IMR-90 (cell line): Measurements from ENCODE around the gene CFD. TPM values are rescaled to one million over a fixed set of nuclear protein-coding genes. Genes with fewer than 3 reads are reported as not detected.

Experiments used
- ATAC-seq: fragments of 200-7000 bp; cut with Tn5 transposase; 2 replicates; pipeline ENCODE4 v1.9.1; 2020; ENCODE audit warnings: low read depth, mild to moderate bottlenecking, moderate library complexity
- BruUV-seq: library from RNA; stranded (reverse); fragments of 400-500 nt; replicated peaks from 2 replicates; lab custom pipeline; 2021; lab: Mats Ljungman, UMichigan
- CTCF ChIA-PET: fragments of 300-600 bp; formaldehyde crosslinking; extraction: SDS; loops from one replicate; lab custom pipeline; 2021; ENCODE audit warnings: antibody characterized with exemption; lab: Yijun Ruan, JAX
- POLR2A ChIA-PET: fragments of 300-600 bp; sonication (Branson Sonifier 250); formaldehyde crosslinking; loops from one replicate; lab custom pipeline; 2022; ENCODE audit warnings: antibody characterized with exemption; ENCODE audit not compliant: unreplicated experiment; lab: Charles Lee
- DNase-seq: peaks from one replicate; pipeline ENCODE4 v3.0.0; 2013
- H2AFZ ChIP-seq: replicated peaks from 2 replicates; pipeline ENCODE3; 2013; ENCODE audit warnings: low read length, mild to moderate bottlenecking; ENCODE audit not compliant: poor library complexity
- H2AK5ac ChIP-seq: 2 replicates; pipeline ENCODE4 v1.6.1; 2013; ENCODE audit warnings: low read depth, low read length, inconsistent platforms
- H2AK9ac ChIP-seq: replicated peaks from 2 replicates; pipeline ENCODE3; 2013; ENCODE audit warnings: mild to moderate bottlenecking, low read depth, low read length, moderate library complexity; ENCODE audit not compliant: poor library complexity
- H2BK120ac ChIP-seq: 2 replicates; pipeline ENCODE4 v1.6.1; 2013; ENCODE audit warnings: low read depth, low read length, inconsistent platforms
- H2BK15ac ChIP-seq: 3 replicates; pipeline ENCODE4 v1.6.1; 2013; ENCODE audit warnings: low read depth, low read length, inconsistent platforms
- H2BK20ac ChIP-seq: 2 replicates; pipeline ENCODE4 v1.6.1; 2013; ENCODE audit warnings: low read depth, mild to moderate bottlenecking, inconsistent platforms, low read length, moderate library complexity
- H2BK5ac ChIP-seq: 2 replicates; pipeline ENCODE4 v1.6.1; 2013; ENCODE audit warnings: mild to moderate bottlenecking, low read depth, low read length, inconsistent platforms; ENCODE audit not compliant: poor library complexity, severe bottlenecking
- H3K14ac ChIP-seq: replicated peaks from 2 replicates; pipeline ENCODE4 v1.6.1; 2013; ENCODE audit warnings: low read depth, low read length, inconsistent platforms
- H3K18ac ChIP-seq: 2 replicates; pipeline ENCODE4 v1.6.1; 2013; ENCODE audit warnings: low read depth, low read length, control low read depth
- H3K23ac ChIP-seq: 2 replicates; pipeline ENCODE4 v1.6.1; 2013; ENCODE audit warnings: low read depth, low read length, inconsistent platforms
- H3K27ac ChIP-seq: 2 replicates; pipeline ENCODE4 v1.5.1; 2013; ENCODE audit warnings: mild to moderate bottlenecking, control low read depth, low read length; ENCODE audit not compliant: insufficient read depth
- H3K27me3 ChIP-seq: 2 replicates; pipeline ENCODE4 v1.6.1; 2013; ENCODE audit warnings: low read length; ENCODE audit not compliant: control insufficient read depth, insufficient read depth
- H3K36me3 ChIP-seq: 2 replicates; pipeline ENCODE4 v1.6.1; 2013; ENCODE audit warnings: low read length, mixed read lengths; ENCODE audit not compliant: control insufficient read depth, insufficient read depth
- H3K4ac ChIP-seq: 2 replicates; pipeline ENCODE4 v1.6.1; 2013; ENCODE audit warnings: low read depth, low read length, inconsistent platforms
- H3K4me1 ChIP-seq: 2 replicates; pipeline ENCODE4 v1.6.1; 2013; ENCODE audit warnings: low read length, mixed read lengths; ENCODE audit not compliant: control insufficient read depth, insufficient read depth
- H3K4me2 ChIP-seq: 2 replicates; pipeline ENCODE4 v1.6.1; 2013; ENCODE audit warnings: low read depth, mild to moderate bottlenecking, control low read depth, low read length, moderate library complexity
- H3K4me3 ChIP-seq: 2 replicates; pipeline ENCODE4 v1.5.1; 2013; ENCODE audit warnings: low read depth, mild to moderate bottlenecking, control low read depth, low read length, moderate library complexity; ENCODE audit not compliant: insufficient read depth
- H3K56ac ChIP-seq: 2 replicates; pipeline ENCODE4 v1.6.1; 2013; ENCODE audit warnings: low read length, inconsistent platforms; ENCODE audit not compliant: insufficient read depth; ENCODE audit errors: extremely low read depth
- H3K79me1 ChIP-seq, 2 experiments: 2 replicates each; pipeline ENCODE4 v1.6.1; 2013; ENCODE audit warnings: low read length in 2 of 2, inconsistent platforms in 1 of 2, low read depth in 1 of 2
- H3K9ac ChIP-seq: 2 replicates; pipeline ENCODE4 v1.6.1; 2013; ENCODE audit warnings: low read depth, low read length, control low read depth
- H3K9me1 ChIP-seq: 2 replicates; pipeline ENCODE4 v1.6.1; 2013; ENCODE audit warnings: low read length, inconsistent platforms; ENCODE audit not compliant: insufficient read depth
- H3K9me3 ChIP-seq: 2 replicates; pipeline ENCODE4 v1.6.1; 2013; ENCODE audit warnings: low read length; ENCODE audit not compliant: control insufficient read depth, insufficient read depth
- H4K20me1 ChIP-seq: 2 replicates; pipeline ENCODE4 v1.6.1; 2013; ENCODE audit warnings: low read length, inconsistent platforms; ENCODE audit not compliant: insufficient read depth
- H4K5ac ChIP-seq: 2 replicates; pipeline ENCODE4 v1.6.1; 2013; ENCODE audit warnings: mild to moderate bottlenecking, low read depth, low read length, control low read depth
- H4K8ac ChIP-seq, 2 experiments: 2 replicates each; pipeline ENCODE4 v1.6.1; 2013; ENCODE audit warnings: low read depth in 2 of 2, low read length in 2 of 2, control low read depth in 1 of 2, inconsistent platforms in 1 of 2
- H4K91ac ChIP-seq: 2 replicates; pipeline ENCODE4 v1.6.1; 2013; ENCODE audit warnings: low read depth, low read length, inconsistent platforms; ENCODE audit not compliant: insufficient read depth
- CEBPB ChIP-seq: IDR thresholded peaks from 2 replicates; pipeline ENCODE4 v1.6.1; 2012; ENCODE audit warnings: low read depth, low read length, improper control_type of control experiment
- CHD1 ChIP-seq: IDR thresholded peaks from 2 replicates; pipeline ENCODE4 v1.6.1; 2012; ENCODE audit warnings: low read depth, low read length, improper control_type of control experiment
- FOS ChIP-seq: fragments of 150-350 bp; IDR thresholded peaks from 2 replicates; pipeline ENCODE4 v1.6.1; 2016; ENCODE audit warnings: low read depth, low read length
- MAZ ChIP-seq: IDR thresholded peaks from 2 replicates; pipeline ENCODE4 v1.6.1; 2012; ENCODE audit warnings: low read depth, mild to moderate bottlenecking, low read length, improper control_type of control experiment, moderate library complexity, borderline replicate concordance
- MXI1 ChIP-seq: IDR thresholded peaks from 2 replicates; pipeline ENCODE4 v1.6.1; 2012; ENCODE audit warnings: low read depth, mild to moderate bottlenecking, low read length, moderate library complexity, borderline replicate concordance
- NFE2L2 ChIP-seq: fragments of 150-350 bp; IDR thresholded peaks from 2 replicates; pipeline ENCODE4 v1.6.1; 2016; ENCODE audit warnings: low read depth, mild to moderate bottlenecking, low read length
- POLR2A ChIP-seq: IDR thresholded peaks from 2 replicates; pipeline ENCODE4 v1.6.1; 2012; ENCODE audit warnings: mild to moderate bottlenecking, low read depth, low read length
- RAD21 ChIP-seq: IDR thresholded peaks from 2 replicates; pipeline ENCODE4 v1.6.1; 2012; ENCODE audit warnings: low read length, improper control_type of control experiment
- RCOR1 ChIP-seq: IDR thresholded peaks from 2 replicates; pipeline ENCODE4 v1.6.1; 2012; ENCODE audit warnings: mild to moderate bottlenecking, low read length, improper control_type of control experiment; ENCODE audit not compliant: insufficient replicate concordance
- SMC3 ChIP-seq: fragments of 150-350 bp; IDR thresholded peaks from 2 replicates; pipeline ENCODE4 v1.6.1; 2016; ENCODE audit warnings: low read depth, mild to moderate bottlenecking, antibody characterized with exemption, low read length, moderate library complexity
- WGBS, 2 experiments: methylation state at CpG; one replicate each; pipeline versions ENCODE4 v1.1.5 to v1.1.7; 2013; ENCODE audit warnings: missing lambda C conversion rate in 2 of 2; ENCODE audit not compliant: insufficient read length in 1 of 2; ENCODE audit errors: extremely low coverage in 2 of 2; 5-methylcytosine and 5-hydroxymethylcytosine counted together
- dilution Hi-C: fragments of 300-500 bp; cut with HindIII; formaldehyde crosslinking; loops from one replicate; pipeline ENCODE4 v1.14.3; 2018; ENCODE audit warnings: low sequenced_read_pairs; ENCODE audit not compliant: unreplicated experiment
- in situ Hi-C: fragments of 300-500 bp; cut with MboI; formaldehyde crosslinking; loops from 3 replicates; pipeline ENCODE4 v1.14.3; 2019; ENCODE audit warnings: low sequenced_read_pairs, inconsistent platforms, mixed read lengths
- intact Hi-C: fragments of 100-400 bp; cut with micrococcal nuclease; formaldehyde crosslinking; loops from 2 replicates; pipeline ENCODE4 v1.10.0; 2022
- polyA plus RNA-seq, 3 experiments: library from polyadenylated mRNA; depleted of rRNA; stranded (reverse); fragments of >200 nt; gene quantifications; 2 replicates each; pipeline ENCODE4 v1.2.3, GENCODE V29; 2012; ENCODE audit warnings: low replicate concordance in 1 of 3
- total RNA-seq: library from RNA; depleted of rRNA; stranded (reverse); fragments of >200 nt; gene quantifications from 2 replicates; pipeline ENCODE4 v1.2.3, GENCODE V29; 2012
- TF ChIP-seq, protein P1 (sequence below): fragments of 150-350 bp; IDR thresholded peaks from 2 replicates; pipeline ENCODE4 v1.6.1; 2017; ENCODE audit warnings: mild to moderate bottlenecking, antibody characterized with exemption, low read length, low read depth
- TF ChIP-seq, protein P2 (sequence below): conservative IDR thresholded peaks from 2 replicates; pipeline ENCODE4 v1.5.1; 2012; ENCODE audit warnings: mild to moderate bottlenecking, low read depth, low read length, improper control_type of control experiment
- TF ChIP-seq, protein P3 (sequence below): fragments of 150-350 bp; IDR thresholded peaks from 2 replicates; pipeline ENCODE4 v1.6.1; 2016; ENCODE audit warnings: low read depth, mild to moderate bottlenecking, low read length, moderate library complexity, borderline replicate concordance

Gene CFD
- total and polyA plus RNA-seq, 2 of the 4 experiments (the other 2 are of a cell fraction), result 1.4 to 2.8 TPM

DNA sequence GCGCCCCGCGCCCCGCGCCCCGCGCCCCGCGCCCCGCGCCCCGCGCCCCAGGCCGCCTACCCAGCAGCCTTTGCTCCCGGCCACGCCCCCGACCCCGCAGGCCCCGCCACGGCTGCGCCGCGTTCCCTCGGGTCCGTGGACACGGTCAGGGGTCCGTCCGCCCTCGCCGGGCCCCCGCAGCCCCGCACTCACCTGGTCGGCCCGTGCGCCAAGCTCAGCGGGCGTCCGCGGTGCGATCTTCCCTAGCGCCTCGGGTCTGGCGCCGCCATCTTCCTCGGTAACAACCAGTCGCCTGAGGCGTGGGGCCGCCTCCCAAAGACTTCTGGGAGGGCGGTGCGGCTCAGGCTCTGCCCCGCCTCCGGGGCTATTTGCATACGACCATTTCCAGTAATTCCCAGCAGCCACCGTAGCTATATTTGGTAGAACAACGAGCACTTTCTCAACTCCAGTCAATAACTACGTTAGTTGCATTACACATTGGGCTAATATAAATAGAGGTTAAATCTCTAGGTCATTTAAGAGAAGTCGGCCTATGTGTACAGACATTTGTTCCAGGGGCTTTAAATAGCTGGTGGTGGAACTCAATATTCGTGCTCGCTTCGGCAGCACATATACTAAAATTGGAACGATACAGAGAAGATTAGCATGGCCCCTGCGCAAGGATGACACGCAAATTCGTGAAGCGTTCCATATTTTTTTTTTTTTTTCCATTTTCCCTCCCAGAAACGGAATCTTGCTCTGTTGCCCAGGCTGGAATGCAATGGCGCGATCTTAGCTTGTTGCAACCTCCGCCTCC lies 33.6 kb downstream of the CFD start, which contains the start of the genes MED16 and RNU6-9:
Gene MED16 (minus strand): TSS at position 294 of the 796 bp plus-strand sequence. CDS start 2,056 bp downstream, outside the sequence.
Gene RNU6-9 (plus strand): TSS at position 591 of the 796 bp plus-strand sequence.
- peak; percentile 90 for DNase-seq
- POLR2A ChIA-PET, result no interaction called here
- peak; percentile 99 for ATAC-seq
- H4K20me1 ChIP-seq, result peaks cover 6% of the 10 kb centered on the region; the same call in 1 of the 2 replicates
- H2BK5ac ChIP-seq, result peak within 1 kb of the TSS; percentile 100
- CTCF ChIA-PET, result no interaction called here
- peak within 1 kb of the TSS; percentile 99 for H2AFZ ChIP-seq
- H2AK5ac ChIP-seq, result peak within 1 kb of the TSS; percentile 52; the same call in 1 of the 2 replicates
- BruUV-seq, result no TSS peak
- 1% methylated on average over 29 of the region's 69 CpGs; no CpG with 5 or more reads in 1 of the 2 experiments for WGBS, 2 experiments
- peaks cover 29% of the 10 kb centered on the region for H3K36me3 ChIP-seq
- H4K91ac ChIP-seq, result peak within 1 kb of the TSS; percentile 94
- peaks cover 6% of the 10 kb centered on the region; the same call in 1 of the 2 replicates for H3K9me1 ChIP-seq
- H3K4me3 ChIP-seq, result peak within 1 kb of the TSS; percentile 97
- H3K9me3 ChIP-seq, result no peaks in the 10 kb centered on the region
- intact Hi-C loops, result no loop called here
- H2BK120ac ChIP-seq, result peak within 1 kb of the TSS; percentile 90
- peak within 1 kb of the TSS; percentile 93 for H3K23ac ChIP-seq
- H3K79me1 ChIP-seq, result peaks cover 9 to 31% of the 10 kb centered on the region in 2 experiments
- H2AK9ac ChIP-seq, result peak within 1 kb of the TSS; percentile 92
- H4K8ac ChIP-seq, result peak within 1 kb of the TSS; percentile 24 to 94
- H3K27ac ChIP-seq, result peak within 1 kb of the TSS; percentile 98
- peak within 1 kb of the TSS; percentile 82 for H3K18ac ChIP-seq
- in situ Hi-C loops, result no loop called here
- peak within 1 kb of the TSS; percentile 91 for H4K5ac ChIP-seq
- H2BK20ac ChIP-seq, result no peak within 1 kb of the TSS; the same call in 1 of the 2 replicates
- H3K4ac ChIP-seq, result peak within 1 kb of the TSS; percentile 97
- no peak within 1 kb of the TSS; the same call in 2 of the 3 replicates for H2BK15ac ChIP-seq
- peak within 1 kb of the TSS; percentile 97 for H3K56ac ChIP-seq
- no peaks in the 10 kb centered on the region for H3K4me1 ChIP-seq
- H3K4me2 ChIP-seq, result peak within 1 kb of the TSS; percentile 99
- dilution Hi-C loops, result no loop called here
- peak within 1 kb of the TSS; percentile 93 for H3K14ac ChIP-seq
- peak within 1 kb of the TSS; percentile 92 for H3K9ac ChIP-seq
- H3K27me3 ChIP-seq, result no peaks in the 10 kb centered on the region
- peak; percentile 38; the same call in 1 of the 2 replicates for TF ChIP-seq MXI1
- peak; percentile 42; the same call in 1 of the 2 replicates for TF ChIP-seq NFE2L2
- TF ChIP-seq FOS, result peak; percentile 53; the same call in 1 of the 2 replicates
- TF ChIP-seq POLR2A, result no peak; the same call in 1 of the 2 replicates
- TF ChIP-seq RCOR1, result no peak
- no peak for TF ChIP-seq CHD1
- TF ChIP-seq, protein P1, sequence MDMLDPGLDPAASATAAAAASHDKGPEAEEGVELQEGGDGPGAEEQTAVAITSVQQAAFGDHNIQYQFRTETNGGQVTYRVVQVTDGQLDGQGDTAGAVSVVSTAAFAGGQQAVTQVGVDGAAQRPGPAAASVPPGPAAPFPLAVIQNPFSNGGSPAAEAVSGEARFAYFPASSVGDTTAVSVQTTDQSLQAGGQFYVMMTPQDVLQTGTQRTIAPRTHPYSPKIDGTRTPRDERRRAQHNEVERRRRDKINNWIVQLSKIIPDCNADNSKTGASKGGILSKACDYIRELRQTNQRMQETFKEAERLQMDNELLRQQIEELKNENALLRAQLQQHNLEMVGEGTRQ, result no peak
- TF ChIP-seq, protein P2, sequence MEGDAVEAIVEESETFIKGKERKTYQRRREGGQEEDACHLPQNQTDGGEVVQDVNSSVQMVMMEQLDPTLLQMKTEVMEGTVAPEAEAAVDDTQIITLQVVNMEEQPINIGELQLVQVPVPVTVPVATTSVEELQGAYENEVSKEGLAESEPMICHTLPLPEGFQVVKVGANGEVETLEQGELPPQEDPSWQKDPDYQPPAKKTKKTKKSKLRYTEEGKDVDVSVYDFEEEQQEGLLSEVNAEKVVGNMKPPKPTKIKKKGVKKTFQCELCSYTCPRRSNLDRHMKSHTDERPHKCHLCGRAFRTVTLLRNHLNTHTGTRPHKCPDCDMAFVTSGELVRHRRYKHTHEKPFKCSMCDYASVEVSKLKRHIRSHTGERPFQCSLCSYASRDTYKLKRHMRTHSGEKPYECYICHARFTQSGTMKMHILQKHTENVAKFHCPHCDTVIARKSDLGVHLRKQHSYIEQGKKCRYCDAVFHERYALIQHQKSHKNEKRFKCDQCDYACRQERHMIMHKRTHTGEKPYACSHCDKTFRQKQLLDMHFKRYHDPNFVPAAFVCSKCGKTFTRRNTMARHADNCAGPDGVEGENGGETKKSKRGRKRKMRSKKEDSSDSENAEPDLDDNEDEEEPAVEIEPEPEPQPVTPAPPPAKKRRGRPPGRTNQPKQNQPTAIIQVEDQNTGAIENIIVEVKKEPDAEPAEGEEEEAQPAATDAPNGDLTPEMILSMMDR, result no peak
- no peak for TF ChIP-seq RAD21
- no peak for TF ChIP-seq CEBPB
- no peak for TF ChIP-seq SMC3
- peak; percentile 47; the same call in 1 of the 2 replicates for TF ChIP-seq MAZ
- TF ChIP-seq, protein P3, sequence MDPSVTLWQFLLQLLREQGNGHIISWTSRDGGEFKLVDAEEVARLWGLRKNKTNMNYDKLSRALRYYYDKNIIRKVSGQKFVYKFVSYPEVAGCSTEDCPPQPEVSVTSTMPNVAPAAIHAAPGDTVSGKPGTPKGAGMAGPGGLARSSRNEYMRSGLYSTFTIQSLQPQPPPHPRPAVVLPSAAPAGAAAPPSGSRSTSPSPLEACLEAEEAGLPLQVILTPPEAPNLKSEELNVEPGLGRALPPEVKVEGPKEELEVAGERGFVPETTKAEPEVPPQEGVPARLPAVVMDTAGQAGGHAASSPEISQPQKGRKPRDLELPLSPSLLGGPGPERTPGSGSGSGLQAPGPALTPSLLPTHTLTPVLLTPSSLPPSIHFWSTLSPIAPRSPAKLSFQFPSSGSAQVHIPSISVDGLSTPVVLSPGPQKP, result no peak
